MG63 (cell line): ENCODE measurements around the gene TUBB4B. TPM values are rescaled to one million over a fixed set of nuclear protein-coding genes. Genes with fewer than 3 reads are reported as not detected.

Experiments used
- DNase-seq: peaks from one replicate; pipeline ENCODE4 v3.0.0-alpha.2; 2020
- H3K27me3 ChIP-seq: fragments of 250-450 bp; sonication (Bioruptor Pico); 2 replicates; pipeline ENCODE4 v1.5.1; 2020; ENCODE audit warnings: mild to moderate bottlenecking, moderate library complexity
- H3K36me3 ChIP-seq: fragments of 250-450 bp; sonication (Bioruptor Pico); 2 replicates; pipeline ENCODE4 v1.5.1; 2020; ENCODE audit warnings: mild to moderate bottlenecking, moderate library complexity
- H3K4me3 ChIP-seq: fragments of 250-450 bp; sonication (Bioruptor Pico); 2 replicates; pipeline ENCODE4 v1.5.1; 2020; ENCODE audit warnings: mild to moderate bottlenecking, moderate library complexity
- H3K9me3 ChIP-seq: fragments of 250-450 bp; sonication (Bioruptor Pico); 2 replicates; pipeline ENCODE4 v1.5.1; 2020; ENCODE audit warnings: mild to moderate bottlenecking, moderate library complexity
- total RNA-seq: library from RNA; depleted of rRNA; stranded (reverse); fragments of >200 nt; shearing (Covaris generic); gene quantifications from 2 replicates; pipeline ENCODE4 v1.2.3, GENCODE V29; 2014; ENCODE audit warnings: low replicate concordance; rRNA removed

Gene TUBB4B
- 577 and 829 TPM in 2 replicates for total RNA-seq

GRCh38 chr9:137240841-137241489 is at the start of gene TUBB4B:
Gene TUBB4B (plus strand): TSS chr9:137241287. CDS start chr9:137241361, 74 bp downstream.
- Histone ChIP-seq H3K36me3 (peaks cover 25% of the 10 kb centered on the region), H3K27me3 (no peaks in the 10 kb centered on the region), H3K4me3 (peak within 1 kb of the TSS; percentile 92), H3K9me3 (no peaks in the 10 kb centered on the region)
- peak; percentile 99 for DNase-seq

- Histone ChIP-seq H3K9me3 (no peaks in the 10 kb centered on the region), H3K36me3 (peaks cover 15% of the 10 kb centered on the region), H3K27me3 (no peaks in the 10 kb centered on the region), H3K4me3 (no peak overlapping the region)
- DNase-seq = no peak
Observed at GRCh38 chr9:137191691-137192447, 49.2 kb upstream of the TUBB4B start.

GRCh38 chr9:137192448-137192780 is 48.7 kb upstream of the TUBB4B start:
- Histone ChIP-seq H3K9me3 (no peaks in the 10 kb centered on the region), H3K27me3 (no peaks in the 10 kb centered on the region), H3K36me3 (peaks cover 9% of the 10 kb centered on the region), H3K4me3 (no peak overlapping the region)
- DNase-seq = no peak

GRCh38 chr9:137192859-137193258 is 48.2 kb upstream of the TUBB4B start:
- no peak overlapping the region for H3K4me3 ChIP-seq
- H3K9me3 ChIP-seq = no peaks in the 10 kb centered on the region
- H3K27me3 ChIP-seq = no peaks in the 10 kb centered on the region
- no peak for DNase-seq
- peaks cover 8% of the 10 kb centered on the region for H3K36me3 ChIP-seq

- no peak for DNase-seq
- no peaks in the 10 kb centered on the region for H3K27me3 ChIP-seq
- H3K9me3 ChIP-seq = no peaks in the 10 kb centered on the region
- H3K4me3 ChIP-seq = no peak overlapping the region
- H3K36me3 ChIP-seq = peaks cover 8% of the 10 kb centered on the region
Observed at GRCh38 chr9:137193771-137194170, 47.3 kb upstream of the TUBB4B start.

- Histone ChIP-seq H3K4me3 (no peak overlapping the region), H3K36me3 (peaks cover 8% of the 10 kb centered on the region), H3K27me3 (no peaks in the 10 kb centered on the region), H3K9me3 (no peaks in the 10 kb centered on the region)
- no peak for DNase-seq
Observed at GRCh38 chr9:137194388-137194787, 46.7 kb upstream of the TUBB4B start.

GRCh38 chr9:137194909-137195308 is 46.2 kb upstream of the TUBB4B start:
- peaks cover 3% of the 10 kb centered on the region for H3K36me3 ChIP-seq

GRCh38 chr9:137195525-137196220 is 45.4 kb upstream of the TUBB4B start:
- Histone ChIP-seq H3K27me3 (no peaks in the 10 kb centered on the region), H3K4me3 (no peak overlapping the region), H3K9me3 (no peaks in the 10 kb centered on the region), H3K36me3 (no peaks in the 10 kb centered on the region)
- no peak for DNase-seq

More at GRCh38 chr9:137194909-137195308, 46.2 kb upstream of the TUBB4B start:
- no peak for DNase-seq
- Histone ChIP-seq H3K27me3 (no peaks in the 10 kb centered on the region), H3K4me3 (no peak overlapping the region), H3K9me3 (no peaks in the 10 kb centered on the region)

- DNase-seq = no peak
- Histone ChIP-seq H3K9me3 (no peaks in the 10 kb centered on the region), H3K36me3 (no peaks in the 10 kb centered on the region), H3K4me3 (no peak overlapping the region), H3K27me3 (no peaks in the 10 kb centered on the region)
Observed at GRCh38 chr9:137198051-137198901, 42.8 kb upstream of the TUBB4B start.

GRCh38 chr9:137198902-137199283 is 42.2 kb upstream of the TUBB4B start:
- no peaks in the 10 kb centered on the region for H3K9me3 ChIP-seq
- no peak for DNase-seq
- H3K27me3 ChIP-seq = no peaks in the 10 kb centered on the region
- H3K36me3 ChIP-seq = peaks cover under 1% of the 10 kb centered on the region; the same call in 1 of the 2 replicates
- H3K4me3 ChIP-seq = no peak overlapping the region

GRCh38 chr9:137199411-137200121 is 41.5 kb upstream of the TUBB4B start:
- no peaks in the 10 kb centered on the region for H3K27me3 ChIP-seq
- peak overlapping the region; percentile 30 for H3K4me3 ChIP-seq
- DNase-seq = no peak
- H3K9me3 ChIP-seq = no peaks in the 10 kb centered on the region
- H3K36me3 ChIP-seq = peaks cover 4% of the 10 kb centered on the region

GRCh38 chr9:137200311-137201204 is 40.5 kb upstream of the TUBB4B start, which contains the start of gene TPRN:
Gene TPRN (minus strand): TSS chr9:137200741. CDS start chr9:137200711, 30 bp downstream.
- H3K4me3 ChIP-seq = peak within 1 kb of the TSS; percentile 59
- no peaks in the 10 kb centered on the region for H3K27me3 ChIP-seq
- DNase-seq = peak; percentile 99
- H3K36me3 ChIP-seq = peaks cover 4% of the 10 kb centered on the region
- no peaks in the 10 kb centered on the region for H3K9me3 ChIP-seq

- H3K27me3 ChIP-seq = no peaks in the 10 kb centered on the region
- peak overlapping the region; percentile 59 for H3K4me3 ChIP-seq
- no peak for DNase-seq
- no peaks in the 10 kb centered on the region for H3K9me3 ChIP-seq
- peaks cover 4% of the 10 kb centered on the region for H3K36me3 ChIP-seq
Observed at GRCh38 chr9:137201205-137201868, 39.8 kb upstream of the TUBB4B start.

GRCh38 chr9:137202966-137203365 is 38.1 kb upstream of the TUBB4B start:
- no peaks in the 10 kb centered on the region for H3K9me3 ChIP-seq
- no peaks in the 10 kb centered on the region for H3K27me3 ChIP-seq
- peaks cover 17% of the 10 kb centered on the region for H3K36me3 ChIP-seq
- DNase-seq = no peak
- H3K4me3 ChIP-seq = no peak overlapping the region

GRCh38 chr9:137204731-137205125 is 36.4 kb upstream of the TUBB4B start:
- Histone ChIP-seq H3K36me3 (peaks cover 17% of the 10 kb centered on the region), H3K4me3 (peak overlapping the region; percentile 82), H3K27me3 (no peaks in the 10 kb centered on the region), H3K9me3 (no peaks in the 10 kb centered on the region)
- DNase-seq = no peak
